B cell (primary cell): Measurements from ENCODE around the gene NOS1AP. TPM values are rescaled to one million over a fixed set of nuclear protein-coding genes. Genes with fewer than 3 reads are reported as not detected.

Source experiments
- ATAC-seq: fragments of 200-7000 bp; cut with Tn5 transposase; one replicate; pipeline ENCODE4 v1.10.0; 2021; ENCODE audit warnings: low read depth, mild to moderate bottlenecking, moderate number of reproducible peaks, moderate library complexity
- CTCF ChIA-PET: fragments of 350-600 bp; sonication (Branson Sonifier 250); formaldehyde crosslinking; loops from one replicate; lab custom pipeline; 2021; ENCODE audit warnings: antibody characterized with exemption, inconsistent platforms; lab: Charles Lee
- POLR2A ChIA-PET: fragments of 350-600 bp; sonication (Branson Sonifier 250); formaldehyde crosslinking; loops from one replicate; lab custom pipeline; 2021; ENCODE audit warnings: antibody characterized with exemption; lab: Charles Lee
- DNase-seq: peaks from one replicate; pipeline ENCODE4 v3.0.0; 2013
- H2AFZ ChIP-seq: 2 replicates; pipeline ENCODE4 v1.6.1; 2012; ENCODE audit warnings: mild to moderate bottlenecking, low read depth, low read length; ENCODE audit not compliant: insufficient read depth, poor library complexity, severe bottlenecking
- H3K27ac ChIP-seq, 2 donors: 1 replicate in 1 of 2; 2 replicates in 1 of 2; pipeline ENCODE4 v1.5.1; 2012 to 2013; ENCODE audit warnings: low read length in 2 of 2, mild to moderate bottlenecking in 2 of 2, moderate library complexity in 1 of 2
- H3K27me3 ChIP-seq, 4 experiments: fragments of 200-600 bp in 1 of 4; sonication (generic) in 1 of 4; replicated peaks in 1 of 4; 1 replicate in 2 of 4; 2 replicates in 2 of 4; pipeline versions ENCODE4 v1.6.1 to v1.7.0; 2013 to 2016; ENCODE audit warnings: low read length in 3 of 4, mild to moderate bottlenecking in 2 of 4, mixed read lengths in 1 of 4, moderate library complexity in 1 of 4; ENCODE audit not compliant: insufficient read depth in 4 of 4, control insufficient read depth in 3 of 4; ENCODE audit errors: control extremely low read depth in 1 of 4
- H3K36me3 ChIP-seq, 2 experiments: replicated peaks in 1 of 2; 1 replicate in 1 of 2; 2 replicates in 1 of 2; pipeline versions ENCODE4 v1.6.1 to v1.7.1; 2013; ENCODE audit warnings: low read length in 1 of 2; ENCODE audit not compliant: insufficient read depth in 2 of 2, control insufficient read depth in 1 of 2; ENCODE audit errors: control extremely low read depth in 1 of 2, extremely low read depth in 1 of 2
- H3K4me1 ChIP-seq, 2 donors: fragments of 200-600 bp in 1 of 2; sonication (generic) in 1 of 2; 1 replicate in 1 of 2; 2 replicates in 1 of 2; pipeline versions ENCODE4 v1.5.1 to v1.6.1; 2013 to 2017; ENCODE audit warnings: low read length in 2 of 2; ENCODE audit not compliant: control insufficient read depth in 2 of 2, insufficient read depth in 2 of 2
- H3K4me2 ChIP-seq: replicated peaks from 2 replicates; pipeline ENCODE3; 2012; ENCODE audit warnings: mild to moderate bottlenecking, low read depth, low read length; ENCODE audit not compliant: poor library complexity, severe bottlenecking
- H3K4me3 ChIP-seq, 5 experiments: fragments of 200-600 bp in 1 of 5; sonication (generic) in 1 of 5; 1 replicate in 3 of 5; 2 replicates in 2 of 5; pipeline versions ENCODE4 v1.5.1 to v1.7.0; 2011 to 2016; ENCODE audit warnings: low read length in 4 of 5, mild to moderate bottlenecking in 4 of 5, low read depth in 2 of 5, control low read depth in 1 of 5, moderate library complexity in 1 of 5; ENCODE audit not compliant: insufficient read depth in 1 of 5; ENCODE audit errors: control extremely low read depth in 1 of 5, extremely low read depth in 1 of 5
- H3K79me2 ChIP-seq: fragments of 200-600 bp; sonication (generic); one replicate; pipeline ENCODE4 v1.6.0; 2016; ENCODE audit warnings: low read length; ENCODE audit not compliant: control insufficient read depth, insufficient read depth
- H3K9ac ChIP-seq: fragments of 200-600 bp; sonication (generic); 2 replicates; pipeline ENCODE4 v1.6.1; 2017; ENCODE audit warnings: mild to moderate bottlenecking, low read length, moderate library complexity
- H3K9me3 ChIP-seq, 3 donors: one replicate each; pipeline versions ENCODE4 v1.6.1 to v1.7.1; 2013; ENCODE audit warnings: low read length in 2 of 3; ENCODE audit not compliant: control insufficient read depth in 2 of 3, insufficient read depth in 1 of 3; ENCODE audit errors: control extremely low read depth in 1 of 3
- H4K20me1 ChIP-seq: 2 replicates; pipeline ENCODE4 v1.6.0; 2012; ENCODE audit warnings: mild to moderate bottlenecking, low read length; ENCODE audit not compliant: insufficient read depth, control insufficient read depth, poor library complexity, severe bottlenecking
- H3K27ac Mint-ChIP-seq: one replicate; pipeline ENCODE4 v1.8.0; 2021; ENCODE audit warnings: mixed read lengths
- H3K27me3 Mint-ChIP-seq: one replicate; pipeline ENCODE4 v1.8.0; 2021; ENCODE audit warnings: mixed read lengths
- H3K4me1 Mint-ChIP-seq: one replicate; pipeline ENCODE4 v1.8.0; 2021; ENCODE audit warnings: mixed read lengths
- H3K4me3 Mint-ChIP-seq: one replicate; pipeline ENCODE4 v1.8.0; 2021; ENCODE audit warnings: mixed read lengths
- H3K9me3 Mint-ChIP-seq: one replicate; pipeline ENCODE4 v1.8.0; 2022; ENCODE audit warnings: mixed read lengths; ENCODE audit not compliant: insufficient read depth
- EZH2 ChIP-seq: IDR thresholded peaks from 2 replicates; pipeline ENCODE4 v1.6.1; 2012; ENCODE audit warnings: borderline replicate concordance, low read depth, mild to moderate bottlenecking, moderate library complexity, low read length; ENCODE audit not compliant: insufficient read depth, poor library complexity, severe bottlenecking
- WGBS: methylation state at CpG from one replicate; pipeline ENCODE4 v1.1.5; 2013; ENCODE audit warnings: missing lambda C conversion rate; ENCODE audit not compliant: insufficient coverage; 5-methylcytosine and 5-hydroxymethylcytosine counted together
- intact Hi-C: fragments of 100-400 bp; cut with micrococcal nuclease; formaldehyde crosslinking; loops from one replicate; pipeline ENCODE4 v1.10.0; 2022
- polyA plus RNA-seq: library from polyadenylated mRNA; depleted of rRNA; stranded (reverse); fragments of >200 nt; gene quantifications from 2 replicates; pipeline ENCODE4 v1.2.3, GENCODE V29; 2012
- total RNA-seq, 2 donors: library from RNA; stranded (reverse); fragments of 120-200 nt in 1 of 2; gene quantifications; 1 replicate in 1 of 2; 2 replicates in 1 of 2; pipeline versions ENCODE4 v1.2.3 to v1.2.4, GENCODE V29; 2013 to 2022
- TF ChIP-seq, protein P1 (sequence below): fragments of 200-600 bp; IDR thresholded peaks from one replicate; pipeline ENCODE4 v1.8.0; 2022; ENCODE audit warnings: antibody characterized with exemption, mild to moderate bottlenecking

The NOS1AP gene
- total and polyA plus RNA-seq, 2 donors (not counting 1 experiment from before 2014, with no cell fraction given), result 0.32 TPM; not detected in 1

DNA sequence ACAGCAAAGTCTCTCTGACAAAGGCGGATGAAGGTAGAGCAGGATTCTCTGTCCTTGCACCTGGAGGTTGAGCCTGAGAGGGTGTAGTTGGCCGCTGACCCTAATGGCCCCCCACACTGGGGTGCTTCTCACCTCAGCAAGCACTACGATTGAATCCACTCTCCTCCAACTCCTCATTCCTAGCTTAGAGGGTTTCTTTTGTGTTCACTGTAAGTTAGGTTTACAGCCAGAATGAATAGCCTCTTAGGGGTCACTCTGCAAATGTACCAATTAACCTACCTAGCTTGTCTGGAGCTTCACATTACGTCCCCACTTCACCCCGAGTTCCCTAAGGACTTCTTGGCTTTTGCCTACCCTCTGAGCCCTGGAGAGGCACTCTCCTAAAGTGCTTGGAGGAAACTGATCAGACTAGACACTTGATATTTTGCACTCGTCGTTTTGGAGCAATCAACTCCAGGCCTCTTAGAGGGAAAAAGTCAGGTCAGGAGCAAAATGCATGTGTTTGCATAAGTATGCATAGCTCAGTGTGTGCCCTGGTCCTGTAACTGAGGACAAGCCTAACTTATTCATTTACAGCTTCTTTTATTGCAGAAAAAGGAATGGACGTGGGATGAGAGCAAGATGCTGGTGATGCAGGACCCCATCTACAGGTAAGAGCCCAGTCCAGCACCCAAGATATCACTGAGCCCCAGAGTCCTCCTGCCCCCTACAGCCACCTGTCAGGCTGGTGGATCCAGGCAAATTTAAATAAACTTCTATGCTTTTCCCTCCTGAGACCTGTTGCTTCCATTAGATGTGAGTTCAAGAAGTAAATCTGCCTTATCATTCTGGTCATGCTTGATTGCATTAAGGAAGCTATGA is 230.8 kb downstream of the NOS1AP start:
- Histone ChIP-seq H3K9ac (no peak overlapping the region), H4K20me1 (no peaks in the 10 kb centered on the region), H3K4me3 (no peak overlapping the region), H3K4me1 (no peaks in the 10 kb centered on the region), H3K4me2 (no peak overlapping the region), H3K27ac (no peak overlapping the region), H3K36me3 (no peaks in the 10 kb centered on the region), H3K27me3 (peaks cover 0 to 9% (median 3%) of the 10 kb centered on the region in 4 experiments), H3K79me2 (no peaks in the 10 kb centered on the region), H3K9me3 (peaks cover 0 to 4% (median 3%) of the 10 kb centered on the region in 3 donors), H2AFZ (no peak overlapping the region)
- Mint-ChIP-seq H3K27me3 (peaks cover 28% of the 10 kb centered on the region), H3K27ac (no peak overlapping the region), H3K4me3 (no peak overlapping the region), H3K4me1 (no peaks in the 10 kb centered on the region), H3K9me3 (no peaks in the 10 kb centered on the region)
- ChIA-PET CTCF (no interaction called here), POLR2A (no interaction called here)
- intact Hi-C loops, result no loop called here
- DNase-seq, result no peak
- WGBS, result 91% methylated on average over 5 of the region's 8 CpGs
- TF ChIP-seq, protein P1, sequence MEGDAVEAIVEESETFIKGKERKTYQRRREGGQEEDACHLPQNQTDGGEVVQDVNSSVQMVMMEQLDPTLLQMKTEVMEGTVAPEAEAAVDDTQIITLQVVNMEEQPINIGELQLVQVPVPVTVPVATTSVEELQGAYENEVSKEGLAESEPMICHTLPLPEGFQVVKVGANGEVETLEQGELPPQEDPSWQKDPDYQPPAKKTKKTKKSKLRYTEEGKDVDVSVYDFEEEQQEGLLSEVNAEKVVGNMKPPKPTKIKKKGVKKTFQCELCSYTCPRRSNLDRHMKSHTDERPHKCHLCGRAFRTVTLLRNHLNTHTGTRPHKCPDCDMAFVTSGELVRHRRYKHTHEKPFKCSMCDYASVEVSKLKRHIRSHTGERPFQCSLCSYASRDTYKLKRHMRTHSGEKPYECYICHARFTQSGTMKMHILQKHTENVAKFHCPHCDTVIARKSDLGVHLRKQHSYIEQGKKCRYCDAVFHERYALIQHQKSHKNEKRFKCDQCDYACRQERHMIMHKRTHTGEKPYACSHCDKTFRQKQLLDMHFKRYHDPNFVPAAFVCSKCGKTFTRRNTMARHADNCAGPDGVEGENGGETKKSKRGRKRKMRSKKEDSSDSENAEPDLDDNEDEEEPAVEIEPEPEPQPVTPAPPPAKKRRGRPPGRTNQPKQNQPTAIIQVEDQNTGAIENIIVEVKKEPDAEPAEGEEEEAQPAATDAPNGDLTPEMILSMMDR, result no peak
- no peak for TF ChIP-seq EZH2
- no peak for ATAC-seq

DNA sequence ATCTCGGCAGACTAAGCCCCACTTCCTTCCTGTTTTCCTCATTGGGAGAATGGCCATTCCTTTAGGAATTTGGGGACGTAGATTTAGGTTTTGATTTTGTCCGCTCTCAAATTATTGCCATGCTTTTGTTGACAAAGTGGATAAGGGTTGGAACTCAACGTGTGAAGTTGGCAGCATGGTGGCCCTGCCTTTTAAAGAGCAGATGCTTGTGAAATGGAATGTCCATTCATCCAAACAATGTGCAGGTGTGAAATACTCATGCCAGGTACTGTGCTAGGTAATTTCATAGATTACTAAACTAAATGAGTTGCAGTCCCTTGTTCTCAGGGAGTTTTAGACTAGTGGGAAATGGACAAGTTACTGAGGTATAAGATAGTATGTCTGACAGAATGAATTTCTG is 232.2 kb downstream of the NOS1AP start:
- no peak overlapping the region for H3K9ac ChIP-seq
- peaks cover 0 to 4% (median 3%) of the 10 kb centered on the region in 3 donors for H3K9me3 ChIP-seq
- ChIA-PET POLR2A (no interaction called here), CTCF (interaction anchor here (0.6 kb wide), 1 partner anchor 335 kb away, joined by 3 read pairs; no protein-coding TSS in a partner anchor)
- TF ChIP-seq EZH2, result no peak
- 95% methylated on average over 3 of the region's 4 CpGs for WGBS
- peaks cover 18% of the 10 kb centered on the region for H3K27me3 Mint-ChIP-seq
- H3K27ac ChIP-seq, result no peak overlapping the region
- H3K79me2 ChIP-seq, result no peaks in the 10 kb centered on the region
- intact Hi-C loops, result no loop called here
- H3K9me3 Mint-ChIP-seq, result no peaks in the 10 kb centered on the region
- peaks cover 0 to 9% (median under 1%) of the 10 kb centered on the region in 4 experiments for H3K27me3 ChIP-seq
- H3K4me3 ChIP-seq, result no peak overlapping the region
- no peak overlapping the region for H3K4me2 ChIP-seq
- H3K36me3 ChIP-seq, result no peaks in the 10 kb centered on the region
- H3K4me1 Mint-ChIP-seq, result no peaks in the 10 kb centered on the region
- H3K4me1 ChIP-seq, result no peaks in the 10 kb centered on the region
- DNase-seq (no peak), ATAC-seq (no peak)
- H3K4me3 Mint-ChIP-seq, result no peak overlapping the region
- H3K27ac Mint-ChIP-seq, result no peak overlapping the region
- no peaks in the 10 kb centered on the region for H4K20me1 ChIP-seq
- H2AFZ ChIP-seq, result no peak overlapping the region
